PC-9 (cell line): ENCODE measurements around the gene SLC4A1. TPM values are rescaled to one million over a fixed set of nuclear protein-coding genes. Genes with fewer than 3 reads are reported as not detected.

Experiments
- BruUV-seq: library from RNA; stranded (reverse); fragments of 400-500 nt; replicated peaks from 2 replicates; lab custom pipeline; 2021; lab: Mats Ljungman, UMichigan
- CTCF ChIA-PET: fragments of 300-600 bp; sonication (Branson Sonifier 250); formaldehyde crosslinking; loops from one replicate; lab custom pipeline; 2022; ENCODE audit warnings: antibody characterized with exemption; lab: Charles Lee
- POLR2A ChIA-PET: fragments of 300-600 bp; sonication (Branson Sonifier 250); formaldehyde crosslinking; loops from one replicate; lab custom pipeline; 2022; ENCODE audit warnings: antibody characterized with exemption; ENCODE audit not compliant: unreplicated experiment; lab: Charles Lee
- DNase-seq, 2 experiments: peaks; one replicate each; pipeline versions ENCODE4 v3.0.0 to v3.0.0-alpha.2; 2015 to 2022; ENCODE audit warnings: mixed read lengths in 1 of 2
- H2AFZ ChIP-seq: fragments of 200-600 bp; sonication (generic); 2 replicates; pipeline ENCODE4 v1.8.1; 2017; ENCODE audit warnings: antibody characterized with exemption
- H3F3A ChIP-seq: fragments of 200-600 bp; sonication (generic); 2 replicates; pipeline ENCODE4 v1.8.1; 2017; ENCODE audit warnings: antibody characterized with exemption, mild to moderate bottlenecking, low read depth; ENCODE audit not compliant: insufficient read depth
- H3K27ac ChIP-seq: fragments of 200-600 bp; sonication (generic); 2 replicates; pipeline ENCODE4 v1.6.1; 2016; ENCODE audit warnings: mixed run types
- H3K27me3 ChIP-seq: fragments of 200-600 bp; sonication (generic); 2 replicates; pipeline ENCODE4 v1.6.1; 2016; ENCODE audit warnings: low read depth, mixed run types; ENCODE audit not compliant: insufficient read depth
- H3K36me3 ChIP-seq: fragments of 200-600 bp; sonication (generic); 2 replicates; pipeline ENCODE4 v1.6.1; 2016; ENCODE audit warnings: low read depth, mixed run types
- H3K4me1 ChIP-seq: fragments of 200-600 bp; sonication (generic); replicated peaks from 2 replicates; pipeline ENCODE4 v1.6.1; 2016; ENCODE audit warnings: mixed run types; ENCODE audit not compliant: insufficient read depth
- H3K4me2 ChIP-seq: fragments of 200-600 bp; sonication (generic); 2 replicates; pipeline ENCODE4 v1.6.1; 2017; ENCODE audit warnings: mixed run types
- H3K4me3 ChIP-seq: fragments of 200-600 bp; sonication (generic); 2 replicates; pipeline ENCODE4 v1.6.1; 2016; ENCODE audit warnings: mixed run types
- H3K79me2 ChIP-seq: fragments of 200-600 bp; sonication (generic); 2 replicates; pipeline ENCODE4 v1.6.1; 2017; ENCODE audit warnings: low read depth, mixed run types
- H3K9me2 ChIP-seq: fragments of 200-600 bp; sonication (generic); 2 replicates; pipeline ENCODE4 v1.8.1; 2017; ENCODE audit warnings: mild to moderate bottlenecking; ENCODE audit not compliant: insufficient read depth
- H3K9me3 ChIP-seq: fragments of 200-600 bp; sonication (generic); 2 replicates; pipeline ENCODE4 v1.8.1; 2016; ENCODE audit warnings: low read depth; ENCODE audit not compliant: insufficient read depth
- H4K20me1 ChIP-seq: fragments of 200-600 bp; sonication (generic); 2 replicates; pipeline ENCODE4 v1.8.1; 2017; ENCODE audit not compliant: insufficient read depth
- CTCF ChIP-seq: fragments of 200-600 bp; sonication (generic); conservative IDR thresholded peaks from 2 replicates; pipeline ENCODE4 v1.6.1; 2017; ENCODE audit warnings: mixed run types, antibody characterized with exemption, mild to moderate bottlenecking, moderate library complexity
- EZH2 ChIP-seq: fragments of 200-600 bp; sonication (generic); IDR thresholded peaks from 2 replicates; pipeline ENCODE4 v1.8.0; 2017; ENCODE audit warnings: antibody characterized with exemption, low read depth
- intact Hi-C: fragments of 100-400 bp; cut with micrococcal nuclease; formaldehyde crosslinking; loops from one replicate; pipeline ENCODE4 v1.10.0; 2022; ENCODE audit not compliant: unreplicated experiment
- total RNA-seq: library from RNA; stranded (reverse); gene quantifications from 2 replicates; pipeline ENCODE4 v1.2.3, GENCODE V29; 2021

SLC4A1 gene
- total RNA-seq, 1 experiment from 2014 or later: not detected

GRCh38 chr17:44268709-44269534, 987 bp upstream of the SLC4A1 start:
- Histone ChIP-seq H3K79me2 (no peaks in the 10 kb centered on the region), H3K27me3 (0 out of 2 replicates have a peak, but pooled peaks cover 4% of the 10 kb centered on the region), H2AFZ (no peak overlapping the region), H3K4me2 (no peak overlapping the region), H3K9me2 (no peaks in the 10 kb centered on the region), H3K36me3 (no peaks in the 10 kb centered on the region), H4K20me1 (no peaks in the 10 kb centered on the region), H3K9me3 (no peaks in the 10 kb centered on the region), H3K4me1 (no peaks in the 10 kb centered on the region), H3K27ac (no peak overlapping the region), H3F3A (no peaks in the 10 kb centered on the region), H3K4me3 (no peak overlapping the region)
- BruUV-seq: no TSS peak
- CTCF ChIA-PET: interaction anchor here (0.6 kb wide), 1 partner anchor 46 kb away, joined by 4 read pairs; no protein-coding TSS in a partner anchor
- POLR2A ChIA-PET: no interaction called here
- DNase-seq: no peak
- TF ChIP-seq CTCF (no peak), EZH2 (no peak)
- intact Hi-C loops: no loop called here

GRCh38 chr17:44267165-44267455, 825 bp downstream of the SLC4A1 start:
- Histone ChIP-seq H3K9me2 (no peaks in the 10 kb centered on the region), H3K4me3 (no peak overlapping the region), H3K4me1 (no peaks in the 10 kb centered on the region), H3K36me3 (no peaks in the 10 kb centered on the region), H3K9me3 (no peaks in the 10 kb centered on the region), H3F3A (no peaks in the 10 kb centered on the region), H3K27me3 (peaks cover 16% of the 10 kb centered on the region), H2AFZ (no peak overlapping the region), H3K79me2 (no peaks in the 10 kb centered on the region), H3K4me2 (no peak overlapping the region), H4K20me1 (no peaks in the 10 kb centered on the region), H3K27ac (no peak overlapping the region)
- no peak for TF ChIP-seq EZH2
- no peak for TF ChIP-seq CTCF
- no TSS peak for BruUV-seq
- ChIA-PET POLR2A (no interaction called here), CTCF (no interaction called here)
- no peak for DNase-seq
- intact Hi-C loops: no loop called here

- Histone ChIP-seq H3K4me2 (no peak overlapping the region), H2AFZ (no peak overlapping the region), H3K9me3 (no peaks in the 10 kb centered on the region), H3K27me3 (peaks cover 16% of the 10 kb centered on the region), H3K36me3 (no peaks in the 10 kb centered on the region), H3K4me1 (no peaks in the 10 kb centered on the region), H3F3A (no peaks in the 10 kb centered on the region), H4K20me1 (no peaks in the 10 kb centered on the region), H3K27ac (no peak overlapping the region), H3K9me2 (no peaks in the 10 kb centered on the region), H3K79me2 (no peaks in the 10 kb centered on the region), H3K4me3 (no peak overlapping the region)
- BruUV-seq: no TSS peak
- intact Hi-C loops: no loop called here
- TF ChIP-seq CTCF (no peak), EZH2 (no peak)
- DNase-seq: no peak
- CTCF ChIA-PET: no interaction called here
- POLR2A ChIA-PET: no interaction called here
Measured at GRCh38 chr17:44266402-44267164, 1.4 kb downstream of the SLC4A1 start.
